Esophagus squamous epithelium (tissue), 4 donors: ENCODE results near the gene TMC3.

Experiments used
- CTCF ChIP-seq, 6 experiments: fragments of 450-650 bp in 4 of 6; fragments of 200-600 bp in 2 of 6; sonication (generic) in 2 of 6; IDR thresholded peaks; one replicate each; pipeline ENCODE4 v1.5.1; 2016 to 2019; ENCODE audit warnings: antibody characterized with exemption in 6 of 6, mild to moderate bottlenecking in 4 of 6, moderate library complexity in 4 of 6
- POLR2A ChIP-seq, 4 donors: fragments of 450-650 bp; IDR thresholded peaks; one replicate each; pipeline ENCODE4 v1.6.1; 2017; ENCODE audit warnings: antibody characterized with exemption in 4 of 4, mild to moderate bottlenecking in 4 of 4, moderate library complexity in 3 of 4

- TF ChIP-seq CTCF (IDR thresholded peaks at IDR 0.05): no peak
- TF ChIP-seq POLR2A (IDR thresholded peaks at IDR 0.05): no peak
Measured at GRCh38 chr15:81398910-81399551, 25.0 kb upstream of the TMC3 start.
